Endodermal cell (in vitro differentiated cells): ENCODE measurements around the gene PTGES3. TPM values are rescaled to one million over a fixed set of nuclear protein-coding genes. Genes with fewer than 3 reads are reported as not detected.
A peak's percentile ranks its signal among the peaks of the same experiment; 100 is the strongest.

Source experiments
- DNase-seq: peaks from one replicate; pipeline ENCODE4 v3.0.0-alpha.2; 2017
- H3K27ac ChIP-seq: 2 replicates; pipeline ENCODE4 v1.5.1; 2013; ENCODE audit warnings: mild to moderate bottlenecking, low read depth, low read length, moderate library complexity
- H3K27me3 ChIP-seq: 2 replicates; pipeline ENCODE4 v1.6.1; 2013; ENCODE audit warnings: mild to moderate bottlenecking, low read length, moderate library complexity; ENCODE audit not compliant: insufficient read depth, control insufficient read depth, poor library complexity, severe bottlenecking
- H3K36me3 ChIP-seq: 2 replicates; pipeline ENCODE4 v1.7.0; 2013; ENCODE audit warnings: mild to moderate bottlenecking, low read length, moderate library complexity; ENCODE audit not compliant: control insufficient read depth, insufficient read depth
- H3K4me1 ChIP-seq: one replicate; pipeline ENCODE4 v1.7.0; 2013; ENCODE audit warnings: low read length; ENCODE audit not compliant: control insufficient read depth, insufficient read depth
- H3K4me3 ChIP-seq: 2 replicates; pipeline ENCODE4 v1.5.1; 2013; ENCODE audit warnings: mild to moderate bottlenecking, low read length, moderate library complexity
- H3K9ac ChIP-seq: 2 replicates; pipeline ENCODE4 v1.6.1; 2013; ENCODE audit warnings: mild to moderate bottlenecking, low read length, moderate library complexity; ENCODE audit not compliant: poor library complexity, severe bottlenecking; ENCODE audit errors: extremely low read depth
- H3K9me3 ChIP-seq: 2 replicates; pipeline ENCODE4 v1.6.1; 2013; ENCODE audit warnings: mild to moderate bottlenecking, low read length, moderate library complexity; ENCODE audit not compliant: control insufficient read depth
- H3K27ac Mint-ChIP-seq: 2 replicates; pipeline ENCODE4 v1.8.0; 2020; ENCODE audit warnings: mixed read lengths
- H3K27me3 Mint-ChIP-seq: 2 replicates; pipeline ENCODE4 v1.8.0; 2021; ENCODE audit warnings: mild to moderate bottlenecking, mixed read lengths; ENCODE audit not compliant: insufficient read depth
- H3K36me3 Mint-ChIP-seq: 2 replicates; pipeline ENCODE4 v1.8.0; 2020; ENCODE audit warnings: low read depth, mixed read lengths
- H3K4me1 Mint-ChIP-seq: 2 replicates; pipeline ENCODE4 v1.8.0; 2020; ENCODE audit warnings: mixed read lengths
- H3K4me3 Mint-ChIP-seq: 2 replicates; pipeline ENCODE4 v1.8.0; 2020; ENCODE audit warnings: mild to moderate bottlenecking, moderate library complexity, mixed read lengths
- H3K9me3 Mint-ChIP-seq: 2 replicates; pipeline ENCODE4 v1.8.0; 2020; ENCODE audit warnings: mild to moderate bottlenecking, mixed read lengths
- WGBS, 2 experiments: methylation state at CpG; one replicate each; pipeline versions ENCODE4 v1.1.5 to v1.1.7; 2013; ENCODE audit warnings: missing lambda C conversion rate in 2 of 2, mixed read lengths in 1 of 2; ENCODE audit not compliant: insufficient coverage in 1 of 2, insufficient read length in 1 of 2; 5-methylcytosine and 5-hydroxymethylcytosine counted together
- total RNA-seq, 2 donors: library from RNA; stranded (reverse); fragmentation: NEBNext Ultra II Directional in 1 of 2; extraction: Animal tissue kit (Norgen Biotek cat#: 25700) in 1 of 2; gene quantifications; 2 replicates in 1 of 2; 3 replicates in 1 of 2; pipeline ENCODE4 v1.2.1, GENCODE V29; 2021
- TF ChIP-seq, protein P1 (sequence below): fragments of 200-600 bp; sonication (generic); conservative IDR thresholded peaks from 2 replicates; pipeline ENCODE4 v1.5.0; 2021; ENCODE audit warnings: antibody characterized with exemption, mild to moderate bottlenecking

The PTGES3 gene
- total RNA-seq, 2 donors from 2014 or later = 275 to 320 TPM

DNA sequence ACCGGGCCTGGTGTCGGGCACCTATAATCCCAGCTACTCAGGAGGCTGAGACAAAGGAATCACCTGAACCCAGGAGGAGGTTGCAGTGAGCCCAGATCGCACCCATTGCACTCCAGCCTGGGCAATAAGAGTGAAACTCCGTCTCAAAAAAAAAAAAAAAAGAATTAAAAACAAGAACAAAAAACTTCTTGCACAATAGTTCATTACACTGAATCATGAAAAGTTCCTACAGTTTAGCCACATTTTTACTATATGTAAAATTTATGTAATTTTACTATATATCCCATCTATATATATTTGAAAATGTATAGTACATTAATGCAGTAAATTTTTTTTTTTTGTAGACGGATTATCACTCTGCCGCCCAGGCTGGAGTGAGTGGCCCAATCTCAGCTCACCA lies 46.9 kb downstream of the PTGES3 start:
- Histone ChIP-seq H3K9ac (no peak overlapping the region), H3K36me3 (peaks cover 75% of the 10 kb centered on the region), H3K27me3 (no peaks in the 10 kb centered on the region), H3K4me1 (no peaks in the 10 kb centered on the region), H3K4me3 (no peak overlapping the region), H3K27ac (no peak overlapping the region), H3K9me3 (no peaks in the 10 kb centered on the region)
- TF ChIP-seq, protein P1, sequence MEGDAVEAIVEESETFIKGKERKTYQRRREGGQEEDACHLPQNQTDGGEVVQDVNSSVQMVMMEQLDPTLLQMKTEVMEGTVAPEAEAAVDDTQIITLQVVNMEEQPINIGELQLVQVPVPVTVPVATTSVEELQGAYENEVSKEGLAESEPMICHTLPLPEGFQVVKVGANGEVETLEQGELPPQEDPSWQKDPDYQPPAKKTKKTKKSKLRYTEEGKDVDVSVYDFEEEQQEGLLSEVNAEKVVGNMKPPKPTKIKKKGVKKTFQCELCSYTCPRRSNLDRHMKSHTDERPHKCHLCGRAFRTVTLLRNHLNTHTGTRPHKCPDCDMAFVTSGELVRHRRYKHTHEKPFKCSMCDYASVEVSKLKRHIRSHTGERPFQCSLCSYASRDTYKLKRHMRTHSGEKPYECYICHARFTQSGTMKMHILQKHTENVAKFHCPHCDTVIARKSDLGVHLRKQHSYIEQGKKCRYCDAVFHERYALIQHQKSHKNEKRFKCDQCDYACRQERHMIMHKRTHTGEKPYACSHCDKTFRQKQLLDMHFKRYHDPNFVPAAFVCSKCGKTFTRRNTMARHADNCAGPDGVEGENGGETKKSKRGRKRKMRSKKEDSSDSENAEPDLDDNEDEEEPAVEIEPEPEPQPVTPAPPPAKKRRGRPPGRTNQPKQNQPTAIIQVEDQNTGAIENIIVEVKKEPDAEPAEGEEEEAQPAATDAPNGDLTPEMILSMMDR = no peak
- peaks cover 65% of the 10 kb centered on the region for H3K36me3 Mint-ChIP-seq
- peaks cover 20% of the 10 kb centered on the region for H3K4me1 Mint-ChIP-seq
- H3K27ac Mint-ChIP-seq = no peak overlapping the region
- DNase-seq = no peak
- peaks cover under 1% of the 10 kb centered on the region for H3K9me3 Mint-ChIP-seq
- no peak overlapping the region for H3K4me3 Mint-ChIP-seq
- 99 to 100% methylated on average over 2 to 5 of the region's 6 CpGs for WGBS, 2 experiments
- H3K27me3 Mint-ChIP-seq = no peaks in the 10 kb centered on the region

DNA sequence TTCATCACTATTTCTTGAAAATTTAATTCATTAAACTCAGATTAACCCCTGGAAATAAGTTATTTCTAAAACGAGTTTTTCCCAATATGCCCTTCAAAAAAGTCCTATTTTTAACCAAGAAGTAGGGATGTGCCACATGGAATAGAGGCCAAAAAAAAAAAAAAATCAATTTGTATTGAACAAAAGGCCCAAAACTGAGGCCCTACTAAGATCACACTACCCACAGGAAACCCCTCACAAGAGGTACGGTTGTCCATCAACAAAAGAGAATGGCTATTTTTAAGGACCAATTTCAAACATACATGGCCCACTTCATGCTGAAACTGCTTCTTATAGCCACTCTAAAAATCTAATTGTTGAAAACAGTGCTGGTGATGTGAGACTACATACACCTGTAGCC lies 50.5 kb downstream of the PTGES3 start:
- peaks cover 34% of the 10 kb centered on the region for H3K4me1 Mint-ChIP-seq
- H3K9me3 ChIP-seq = no peaks in the 10 kb centered on the region
- TF ChIP-seq, protein P1 = no peak
- H3K4me1 ChIP-seq = peaks cover 9% of the 10 kb centered on the region
- H3K9ac ChIP-seq = no peak overlapping the region
- no peaks in the 10 kb centered on the region for H3K9me3 Mint-ChIP-seq
- no peak overlapping the region for H3K4me3 Mint-ChIP-seq
- H3K27me3 Mint-ChIP-seq = no peaks in the 10 kb centered on the region
- H3K4me3 ChIP-seq = no peak overlapping the region
- peak overlapping the region; percentile 89 for H3K27ac ChIP-seq
- 70% methylated on average over 2 of the region's 2 CpGs; no CpG with 5 or more reads in 1 of the 2 experiments for WGBS, 2 experiments
- H3K36me3 Mint-ChIP-seq = peaks cover 45% of the 10 kb centered on the region
- DNase-seq = no peak
- peaks cover 50% of the 10 kb centered on the region for H3K36me3 ChIP-seq
- H3K27ac Mint-ChIP-seq = peak overlapping the region; percentile 58
- H3K27me3 ChIP-seq = no peaks in the 10 kb centered on the region

DNA sequence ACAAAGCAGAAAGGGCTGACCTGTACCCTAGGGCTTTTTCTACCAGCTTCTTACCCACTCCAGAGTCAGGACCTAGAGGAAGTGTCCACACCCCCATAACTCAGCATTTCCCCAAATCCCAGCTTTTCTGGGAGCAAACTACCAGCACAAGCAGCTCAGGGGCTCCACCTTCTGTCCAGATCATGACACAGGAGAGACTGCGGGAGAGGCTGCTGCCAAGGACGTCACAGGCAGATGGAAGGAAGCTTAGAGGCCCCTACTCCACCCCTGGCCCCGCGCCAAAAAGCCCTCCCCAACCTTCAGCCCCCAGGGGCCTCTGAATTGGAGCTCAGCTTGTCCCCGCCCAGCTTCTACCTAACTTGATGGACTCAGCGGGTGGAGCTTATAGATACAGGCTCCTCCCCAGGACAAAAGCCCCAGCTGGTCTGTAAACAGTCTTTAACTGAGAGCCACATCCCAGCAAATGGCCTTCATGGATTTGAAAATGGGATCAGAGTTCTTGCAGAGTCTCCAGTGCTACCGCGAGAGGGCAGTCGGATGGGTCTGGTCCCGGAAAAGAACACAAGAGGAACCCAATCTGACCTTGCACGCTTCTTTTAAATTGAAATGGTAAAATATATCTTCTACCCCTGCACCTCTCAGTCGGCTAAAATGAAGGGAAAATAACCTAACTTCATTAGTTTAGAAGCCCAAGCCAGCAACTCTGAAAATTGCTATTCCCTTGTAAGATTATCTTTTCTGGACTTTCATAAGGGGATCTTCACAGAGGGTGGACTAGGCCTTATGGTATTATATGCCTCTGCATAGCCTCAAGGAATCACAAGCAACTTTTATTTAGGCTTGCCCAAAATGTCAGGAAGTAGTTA lies 51.2 kb downstream of the PTGES3 start:
- peaks cover 40% of the 10 kb centered on the region for H3K4me1 Mint-ChIP-seq
- peaks cover 38% of the 10 kb centered on the region for H3K36me3 Mint-ChIP-seq
- H3K27me3 ChIP-seq = no peaks in the 10 kb centered on the region
- DNase-seq = peak; percentile 100
- H3K27ac ChIP-seq = peak overlapping the region; percentile 89
- peak overlapping the region; percentile 100 for H3K27ac Mint-ChIP-seq
- H3K9me3 ChIP-seq = no peaks in the 10 kb centered on the region
- peaks cover 43% of the 10 kb centered on the region for H3K36me3 ChIP-seq
- peak overlapping the region; percentile 92 for H3K4me3 Mint-ChIP-seq
- peaks cover 10% of the 10 kb centered on the region for H3K4me1 ChIP-seq
- H3K9me3 Mint-ChIP-seq = no peaks in the 10 kb centered on the region
- H3K4me3 ChIP-seq = peak overlapping the region; percentile 98
- 7 to 13% methylated on average over 3 to 12 of the region's 12 CpGs for WGBS, 2 experiments
- TF ChIP-seq, protein P1 = peak; percentile 72
- no peaks in the 10 kb centered on the region for H3K27me3 Mint-ChIP-seq
- peak overlapping the region; percentile 50 for H3K9ac ChIP-seq
